GM23338 (cell line): ENCODE results near the gene TNFRSF11A. TPM values are rescaled to one million over a fixed set of nuclear protein-coding genes. Genes with fewer than 3 reads are reported as not detected.

Experiments
- ATAC-seq: fragments of 200-7000 bp; cut with Tn5 transposase; 3 replicates; pipeline ENCODE4 v1.9.1; 2020
- DNase-seq: peaks from one replicate; pipeline ENCODE4 v3.0.0-alpha.2; 2015; ENCODE audit warnings: low spot score
- H2AFZ ChIP-seq: fragments of 200-600 bp; sonication (generic); 2 replicates; pipeline ENCODE4 v1.8.0; 2016; ENCODE audit warnings: antibody characterized with exemption, mild to moderate bottlenecking, moderate library complexity
- H3F3A ChIP-seq: fragments of 200-600 bp; sonication (generic); replicated peaks from 2 replicates; pipeline ENCODE4 v1.8.0; 2017; ENCODE audit warnings: antibody characterized with exemption, mixed run types, low read depth
- H3K27ac ChIP-seq: fragments of 200-600 bp; sonication (generic); 2 replicates; pipeline ENCODE4 v1.6.1; 2016; ENCODE audit warnings: low read depth
- H3K27me3 ChIP-seq: fragments of 200-600 bp; sonication (generic); 2 replicates; pipeline ENCODE4 v1.8.0; 2016; ENCODE audit warnings: mild to moderate bottlenecking, mixed run types, moderate library complexity; ENCODE audit not compliant: insufficient read depth
- H3K36me3 ChIP-seq: fragments of 200-600 bp; sonication (generic); 2 replicates; pipeline ENCODE4 v1.8.0; 2016; ENCODE audit warnings: mild to moderate bottlenecking; ENCODE audit not compliant: insufficient read depth
- H3K4me1 ChIP-seq: fragments of 200-600 bp; sonication (generic); 2 replicates; pipeline ENCODE4 v1.8.0; 2016; ENCODE audit warnings: mild to moderate bottlenecking, moderate library complexity; ENCODE audit not compliant: insufficient read depth
- H3K4me2 ChIP-seq: fragments of 200-600 bp; sonication (generic); 2 replicates; pipeline ENCODE4 v1.7.1; 2017; ENCODE audit warnings: mixed run types
- H3K4me3 ChIP-seq: fragments of 200-600 bp; sonication (generic); 2 replicates; pipeline ENCODE4 v1.6.1; 2016; ENCODE audit warnings: mixed run types
- H3K79me2 ChIP-seq: fragments of 200-600 bp; sonication (generic); replicated peaks from 2 replicates; pipeline ENCODE4 v1.8.0; 2017; ENCODE audit warnings: mild to moderate bottlenecking; ENCODE audit not compliant: insufficient read depth
- H3K9me2 ChIP-seq: fragments of 200-600 bp; sonication (generic); 2 replicates; pipeline ENCODE4 v1.8.0; 2017; ENCODE audit not compliant: insufficient read depth
- H4K20me1 ChIP-seq: fragments of 200-600 bp; sonication (generic); replicated peaks from 2 replicates; pipeline ENCODE4 v1.8.0; 2017; ENCODE audit warnings: mild to moderate bottlenecking; ENCODE audit not compliant: insufficient read depth
- H3K27ac Mint-ChIP-seq: 2 replicates; pipeline ENCODE4 v1.8.0; 2020; ENCODE audit warnings: inconsistent platforms, mild to moderate bottlenecking, moderate library complexity, mixed read lengths
- H3K27me3 Mint-ChIP-seq: 3 replicates; pipeline ENCODE4 v1.8.0; 2022; ENCODE audit warnings: low read depth, mild to moderate bottlenecking, moderate library complexity, mixed read lengths, inconsistent platforms; ENCODE audit not compliant: insufficient read depth, poor library complexity
- H3K36me3 Mint-ChIP-seq: 3 replicates; pipeline ENCODE4 v1.8.0; 2021; ENCODE audit warnings: low read depth, mild to moderate bottlenecking, inconsistent platforms, moderate library complexity, mixed read lengths
- H3K4me1 Mint-ChIP-seq: 3 replicates; pipeline ENCODE4 v1.8.0; 2020; ENCODE audit warnings: mild to moderate bottlenecking, inconsistent platforms, mixed read lengths
- H3K4me3 Mint-ChIP-seq: 3 replicates; pipeline ENCODE4 v1.8.0; 2021; ENCODE audit warnings: moderate library complexity, mild to moderate bottlenecking, inconsistent platforms, mixed read lengths
- H3K9me3 Mint-ChIP-seq: 3 replicates; pipeline ENCODE4 v1.8.0; 2020; ENCODE audit warnings: moderate library complexity, mild to moderate bottlenecking, inconsistent platforms, mixed read lengths
- CREB1 ChIP-seq: fragments of 250-450 bp; sonication (Bioruptor Pico); IDR thresholded peaks from 2 replicates; pipeline ENCODE4 v1.5.0; 2020; ENCODE audit warnings: low read depth, mild to moderate bottlenecking, moderate library complexity
- CTCF ChIP-seq, 2 experiments: fragments of 200-600 bp in 1 of 2; sonication (generic) in 1 of 2; conservative IDR thresholded peaks; 2 replicates each; pipeline versions ENCODE4 v1.5.1 to v1.6.1; 2016 to 2017; ENCODE audit warnings: antibody characterized with exemption in 2 of 2, low read depth in 2 of 2, mild to moderate bottlenecking in 2 of 2, moderate library complexity in 1 of 2
- ETS1 ChIP-seq: IDR thresholded peaks from 2 replicates; pipeline ENCODE4 v1.6.1; 2016; ENCODE audit warnings: antibody characterized with exemption
- EZH2 ChIP-seq: fragments of 200-600 bp; sonication (generic); IDR thresholded peaks from one replicate; pipeline ENCODE4 v1.8.0; 2017; ENCODE audit warnings: antibody characterized with exemption, mild to moderate bottlenecking, low read depth; ENCODE audit not compliant: unreplicated experiment
- EZH2phosphoT487 ChIP-seq: fragments of 200-600 bp; sonication (generic); IDR thresholded peaks from one replicate; pipeline ENCODE4 v1.8.1; 2018; ENCODE audit warnings: antibody characterized with exemption; ENCODE audit not compliant: unreplicated experiment
- JUNB ChIP-seq: IDR thresholded peaks from one replicate; pipeline ENCODE4 v1.6.1; 2016; ENCODE audit warnings: antibody characterized with exemption; ENCODE audit not compliant: unreplicated experiment
- NANOG ChIP-seq: IDR thresholded peaks from 2 replicates; pipeline ENCODE4 v1.6.1; 2016; ENCODE audit warnings: antibody characterized with exemption, borderline replicate concordance
- POLR2AphosphoS5 ChIP-seq: IDR thresholded peaks from 2 replicates; pipeline ENCODE4 v1.6.1; 2016; ENCODE audit warnings: antibody characterized with exemption, low read depth
- REST ChIP-seq: IDR thresholded peaks from one replicate; pipeline ENCODE4 v1.6.1; 2018; ENCODE audit warnings: antibody characterized with exemption; ENCODE audit not compliant: unreplicated experiment
- STAT1 ChIP-seq: IDR thresholded peaks from one replicate; pipeline ENCODE4 v1.6.1; 2016; ENCODE audit warnings: antibody characterized with exemption; ENCODE audit not compliant: unreplicated experiment
- ZNF114 ChIP-seq: fragments of 250-450 bp; sonication (Bioruptor Pico); IDR thresholded peaks from 2 replicates; pipeline ENCODE4 v1.5.0; 2020; ENCODE audit warnings: mild to moderate bottlenecking, moderate library complexity
- ZNF331 ChIP-seq: fragments of 250-450 bp; sonication (Bioruptor Pico); IDR thresholded peaks from 2 replicates; pipeline ENCODE4 v1.5.0; 2020; ENCODE audit warnings: low read depth, mild to moderate bottlenecking, moderate library complexity
- ZNF462 ChIP-seq: fragments of 250-450 bp; sonication (Bioruptor Pico); IDR thresholded peaks from 2 replicates; pipeline ENCODE4 v1.5.0; 2020; ENCODE audit warnings: mild to moderate bottlenecking, moderate library complexity
- polyA plus RNA-seq: library from polyadenylated mRNA; unstranded; fragments of >200 nt; fragmentation: Nextera tagmentation; extraction: Ambion mirVana; gene quantifications from 2 replicates; pipeline ENCODE4 v1.2.1, GENCODE V29; 2016
- total RNA-seq: library from RNA; depleted of rRNA; stranded (reverse); fragments of >200 nt; shearing (Covaris generic); gene quantifications from 2 replicates; pipeline ENCODE4 v1.2.3, GENCODE V29; 2014

The TNFRSF11A gene
- total and polyA plus RNA-seq, 2 experiments from 2014 or later = 3.8 to 7.3 TPM

- ATAC-seq = peak; percentile 19
- H3K36me3 Mint-ChIP-seq = no peaks in the 10 kb centered on the region
- H3K4me3 Mint-ChIP-seq = no peak overlapping the region; the same call in 2 of the 3 replicates
These were observed 4.8 kb downstream of the TNFRSF11A start for GRCh38 chr18:62329691-62330454.

More at GRCh38 chr18:62329691-62330454, 4.8 kb downstream of the TNFRSF11A start:
- H3K27ac ChIP-seq = no peak overlapping the region
- H3K36me3 ChIP-seq = no peaks in the 10 kb centered on the region
- H3K4me2 ChIP-seq = peak overlapping the region; percentile 55
- peaks cover 8% of the 10 kb centered on the region for H4K20me1 ChIP-seq
- peaks cover 37% of the 10 kb centered on the region for H3K4me1 ChIP-seq
- H3K9me2 ChIP-seq = no peaks in the 10 kb centered on the region
- peaks cover 48% of the 10 kb centered on the region for H3K4me1 Mint-ChIP-seq
- no peaks in the 10 kb centered on the region for H3F3A ChIP-seq
- no peak overlapping the region for H3K4me3 ChIP-seq
- H3K27me3 Mint-ChIP-seq = peaks cover 34% of the 10 kb centered on the region
- H3K9me3 Mint-ChIP-seq = no peaks in the 10 kb centered on the region
- TF ChIP-seq REST (no peak), POLR2AphosphoS5 (no peak), JUNB (no peak), ZNF114 (CRISPR knock-in tag) (no peak), EZH2 (no peak), ZNF462 (no peak), NANOG (no peak), EZH2phosphoT487 (no peak), ZNF331 (CRISPR knock-in tag) (no peak), CREB1 (no peak), ETS1 (no peak), CTCF (conservative IDR thresholded peaks at IDR 0.05; ENCODE audit: low read depth in 2 of 2) (no peak), STAT1 (no peak)
- peak overlapping the region; percentile 77 for H3K27ac Mint-ChIP-seq
- peak; percentile 21 for DNase-seq
- peaks cover 27% of the 10 kb centered on the region for H3K27me3 ChIP-seq
- H3K79me2 ChIP-seq = peaks cover 64% of the 10 kb centered on the region
- H2AFZ ChIP-seq = no peak overlapping the region
